Keratinocyte (primary cell): ENCODE data around the gene PICALM. TPM values are rescaled to one million over a fixed set of nuclear protein-coding genes. Genes with fewer than 3 reads are reported as not detected.
"Not testable (repeated sequence)": the region's sequence is repeated elsewhere in the genome, so short reads cannot be mapped to it uniquely, and the experiment has no call there.

Experiments
- DNase-seq: peaks from one replicate; pipeline ENCODE4 v3.0.0-alpha.2; 2011; ENCODE audit warnings: low read depth, missing footprints, low spot score
- FAIRE-seq: peaks from 2 replicates; lab custom pipeline; 2011; peaks lifted over from hg19 to GRCh38; lab: Jason Lieb, UNC
- H2AFZ ChIP-seq: 2 replicates; pipeline ENCODE4 v1.6.0; 2012; ENCODE audit warnings: low read length, control low read depth, inconsistent platforms; ENCODE audit not compliant: control insufficient read depth
- H3K27ac ChIP-seq: 2 replicates; pipeline ENCODE4 v1.5.1; 2011; ENCODE audit warnings: low read length; ENCODE audit not compliant: control insufficient read depth, insufficient read depth
- H3K27me3 ChIP-seq: 3 replicates; pipeline ENCODE4 v1.6.0; 2011; ENCODE audit warnings: low read length; ENCODE audit not compliant: control insufficient read depth, insufficient read depth; ENCODE audit errors: extremely low read depth
- H3K36me3 ChIP-seq, 2 experiments: 2 replicates in 1 of 2; 3 replicates in 1 of 2; pipeline ENCODE4 v1.5.1; 2011; ENCODE audit warnings: low read length in 2 of 2, mild to moderate bottlenecking in 1 of 2; ENCODE audit not compliant: control insufficient read depth in 2 of 2, insufficient read depth in 2 of 2; ENCODE audit errors: extremely low read depth in 1 of 2
- H3K4me1 ChIP-seq: 3 replicates; pipeline ENCODE4 v1.5.1; 2011; ENCODE audit warnings: low read length; ENCODE audit not compliant: control insufficient read depth, insufficient read depth; ENCODE audit errors: extremely low read depth
- H3K4me2 ChIP-seq: 3 replicates; pipeline ENCODE4 v1.6.0; 2011; ENCODE audit warnings: low read depth, low read length; ENCODE audit not compliant: control insufficient read depth, insufficient read depth; ENCODE audit errors: extremely low read depth
- H3K4me3 ChIP-seq, 3 experiments: fragments of 200-600 bp in 1 of 3; sonication (generic) in 1 of 3; 2 replicates in 2 of 3; 3 replicates in 1 of 3; pipeline ENCODE4 v1.5.1; 2011 to 2016; ENCODE audit warnings: low read length in 3 of 3, mild to moderate bottlenecking in 3 of 3, control low read depth in 2 of 3, inconsistent platforms in 1 of 3, low read depth in 1 of 3, mixed read lengths in 1 of 3, mixed run types in 1 of 3, moderate library complexity in 1 of 3; ENCODE audit not compliant: control insufficient read depth in 2 of 3, insufficient read depth in 2 of 3; ENCODE audit errors: extremely low read depth in 1 of 3
- H3K79me2 ChIP-seq: 2 replicates; pipeline ENCODE4 v1.6.0; 2012; ENCODE audit warnings: low read length; ENCODE audit not compliant: control insufficient read depth, insufficient read depth
- H3K9ac ChIP-seq: 3 replicates; pipeline ENCODE4 v1.6.0; 2011; ENCODE audit warnings: low read length; ENCODE audit not compliant: control insufficient read depth, insufficient read depth; ENCODE audit errors: extremely low read depth
- H3K9me1 ChIP-seq: 3 replicates; pipeline ENCODE4 v1.6.0; 2011; ENCODE audit warnings: low read length; ENCODE audit not compliant: control insufficient read depth, insufficient read depth; ENCODE audit errors: extremely low read depth
- H3K9me3 ChIP-seq: 2 replicates; pipeline ENCODE4 v1.5.1; 2012; ENCODE audit warnings: low read depth, low read length; ENCODE audit not compliant: control insufficient read depth
- H4K20me1 ChIP-seq: 3 replicates; pipeline ENCODE4 v1.6.0; 2011; ENCODE audit warnings: low read length; ENCODE audit not compliant: control insufficient read depth, insufficient read depth; ENCODE audit errors: extremely low read depth
- CTCF ChIP-seq, 3 experiments: IDR thresholded peaks in 1 of 3; conservative IDR thresholded peaks in 1 of 3; optimal IDR thresholded peaks in 1 of 3; 2 replicates in 2 of 3; 3 replicates in 1 of 3; pipeline versions ENCODE3 to v1.5.1; 2011; ENCODE audit warnings: low read length in 3 of 3, mild to moderate bottlenecking in 3 of 3, moderate library complexity in 2 of 3, control low read depth in 1 of 3, inconsistent platforms in 1 of 3; ENCODE audit not compliant: insufficient read depth in 2 of 3; ENCODE audit errors: extremely low read depth in 1 of 3
- EZH2 ChIP-seq: IDR thresholded peaks from one replicate; pipeline ENCODE4 v1.6.1; 2012; ENCODE audit warnings: inconsistent platforms, mild to moderate bottlenecking, low read length, moderate library complexity
- dilution Hi-C: fragments of 300-500 bp; cut with MboI; formaldehyde crosslinking; loops from one replicate; pipeline ENCODE4 v1.7.0; 2020; ENCODE audit warnings: low sequenced_read_pairs; ENCODE audit not compliant: extremely low pct_ligation_motif_present
- polyA plus RNA-seq, 5 experiments: library from polyadenylated mRNA; depleted of rRNA in 3 of 5; stranded (reverse) in 3 of 5; stranded (forward) in 1 of 5; unstranded in 1 of 5; fragments of >200 nt; gene quantifications; 1 replicate in 1 of 5; 2 replicates in 3 of 5; 3 replicates in 1 of 5; pipeline versions ENCODE4 v1.2.1 to v1.2.3, GENCODE V29; 2011 to 2012; ENCODE audit warnings: missing spikeins in 2 of 5, low read depth in 1 of 5, low replicate concordance in 1 of 5

Gene PICALM
- polyA plus RNA-seq, 1 donor (not counting 4 experiments of a cell fraction or from before 2014, with no cell fraction given) = 293 TPM

GRCh38 chr11:85953491-85954143 lies 115.3 kb downstream of the PICALM start:
- H3K27me3 ChIP-seq = no peaks in the 10 kb centered on the region
- FAIRE-seq (no peak), DNase-seq (no peak)
- no peaks in the 10 kb centered on the region for H3K9me3 ChIP-seq
- no peak overlapping the region for H3K4me2 ChIP-seq
- peaks cover 3% of the 10 kb centered on the region for H3K9me1 ChIP-seq
- H3K4me1 ChIP-seq = peaks cover 6% of the 10 kb centered on the region
- TF ChIP-seq CTCF (optimal IDR thresholded peaks at IDR 0.05 in 1 of 3, IDR thresholded peaks at IDR 0.05 in 1 of 3, conservative IDR thresholded peaks at IDR 0.05 in 1 of 3; ENCODE audit: extremely low read depth in 1 of 3, insufficient read depth in 2 of 3, low read length in 3 of 3) (no peak), EZH2 (no peak)
- H2AFZ ChIP-seq = no peak overlapping the region
- peaks cover 5 to 10% of the 10 kb centered on the region in 2 experiments for H3K36me3 ChIP-seq
- H4K20me1 ChIP-seq = no peaks in the 10 kb centered on the region
- no peak overlapping the region for H3K27ac ChIP-seq
- H3K79me2 ChIP-seq = no peaks in the 10 kb centered on the region
- no peak overlapping the region for H3K4me3 ChIP-seq
- H3K9ac ChIP-seq = no peak overlapping the region
- dilution Hi-C loops = no loop called here

- H3K4me2 ChIP-seq, DNase-seq, H3K9me3 ChIP-seq, H3K9me1 ChIP-seq, H3K79me2 ChIP-seq, H2AFZ ChIP-seq, dilution Hi-C loops, H3K4me3 ChIP-seq, H3K27me3 ChIP-seq, H3K36me3 ChIP-seq, H3K9ac ChIP-seq, H4K20me1 ChIP-seq, FAIRE-seq, H3K27ac ChIP-seq: not testable (repeated sequence)
- peaks cover 18% of the 10 kb centered on the region for H3K4me1 ChIP-seq
Observed at GRCh38 chr11:85952108-85952485, 116.8 kb downstream of the PICALM start.
